ENCODE measurements around the gene BBS1.
"Not testable (repeated sequence)": the region's sequence is repeated elsewhere in the genome, so short reads cannot be mapped to it uniquely, and the experiment has no call there.

Gene BBS1

DNA sequence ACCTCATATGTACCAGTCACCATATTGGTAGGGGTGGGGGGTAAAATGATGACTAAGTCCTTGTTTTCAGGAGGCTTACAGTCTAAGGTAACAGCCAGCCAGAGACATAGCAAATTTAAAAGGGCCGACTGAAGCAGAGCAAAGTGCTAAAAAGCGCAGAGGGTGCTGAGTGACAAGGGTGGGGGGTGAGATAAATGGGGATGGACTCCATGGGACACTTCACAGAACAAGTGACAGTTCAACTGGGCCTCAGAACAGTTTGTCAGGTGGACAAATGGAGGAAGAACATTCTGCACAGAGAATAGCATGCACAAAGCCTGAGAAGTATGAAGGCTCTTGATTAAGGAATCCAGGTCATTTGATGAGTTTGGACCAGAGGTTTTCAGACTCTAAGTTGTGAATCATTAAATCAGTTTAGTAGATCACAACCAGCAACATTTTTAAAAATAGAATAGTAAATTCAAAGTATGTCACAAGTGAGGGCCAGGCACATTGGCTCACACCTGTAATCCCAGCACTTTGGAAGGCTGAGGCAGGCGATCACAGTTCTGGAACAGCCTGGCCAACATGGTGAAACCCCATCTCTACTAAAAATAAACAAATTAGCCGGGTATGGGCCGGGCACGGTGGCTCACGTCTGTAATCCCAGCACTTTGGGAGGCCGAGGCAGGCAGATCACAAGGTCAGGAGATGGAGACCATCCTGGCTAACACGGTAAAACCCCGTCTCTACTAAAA, 14.0 kb downstream of the BBS1 start:
- ATAC-seq (no peak), DNase-seq (no peak)

DNA sequence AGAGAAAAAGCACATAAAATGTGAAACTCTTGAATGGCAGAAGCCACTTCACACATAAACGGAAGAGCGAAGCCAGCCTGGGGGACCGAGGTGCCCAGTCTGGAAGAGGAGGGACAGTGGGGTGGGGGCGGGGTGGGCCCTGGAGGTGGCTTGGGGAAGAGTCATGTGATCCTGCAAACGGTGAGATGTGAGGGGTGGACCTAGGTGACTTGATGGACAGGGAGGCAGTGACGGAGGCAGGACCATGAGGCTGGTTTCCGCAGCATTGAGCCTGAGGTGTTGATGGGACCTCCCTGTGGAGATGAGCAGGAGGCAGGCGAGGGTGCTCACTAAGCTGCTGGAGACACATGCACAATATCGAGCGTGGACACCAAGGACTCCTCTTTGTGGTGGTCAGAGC, 18.6 kb downstream of the BBS1 start:
- DNase-seq (no peak), ATAC-seq (no peak)

DNA sequence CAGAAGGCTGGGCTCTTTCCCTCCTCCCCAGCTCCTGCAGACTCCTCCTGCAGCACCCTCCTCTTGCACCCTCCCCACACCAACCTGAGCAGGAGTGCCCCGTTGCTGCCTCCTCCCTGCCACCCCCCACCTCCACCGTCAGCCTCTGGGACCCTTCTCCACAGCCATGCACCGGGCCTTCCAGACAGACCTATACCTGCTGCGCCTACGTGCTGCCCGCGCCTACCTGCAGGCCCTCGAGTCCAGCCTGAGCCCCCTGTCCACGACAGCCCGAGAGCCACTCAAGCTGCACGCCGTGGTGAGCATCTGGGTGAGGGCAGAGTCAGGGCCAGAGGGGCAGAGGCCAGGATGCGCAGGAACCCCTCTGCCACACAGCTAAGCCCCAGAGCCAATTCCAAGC, 19.2 kb downstream of the BBS1 start:
- no peak for DNase-seq
- ATAC-seq: no peak

DNA sequence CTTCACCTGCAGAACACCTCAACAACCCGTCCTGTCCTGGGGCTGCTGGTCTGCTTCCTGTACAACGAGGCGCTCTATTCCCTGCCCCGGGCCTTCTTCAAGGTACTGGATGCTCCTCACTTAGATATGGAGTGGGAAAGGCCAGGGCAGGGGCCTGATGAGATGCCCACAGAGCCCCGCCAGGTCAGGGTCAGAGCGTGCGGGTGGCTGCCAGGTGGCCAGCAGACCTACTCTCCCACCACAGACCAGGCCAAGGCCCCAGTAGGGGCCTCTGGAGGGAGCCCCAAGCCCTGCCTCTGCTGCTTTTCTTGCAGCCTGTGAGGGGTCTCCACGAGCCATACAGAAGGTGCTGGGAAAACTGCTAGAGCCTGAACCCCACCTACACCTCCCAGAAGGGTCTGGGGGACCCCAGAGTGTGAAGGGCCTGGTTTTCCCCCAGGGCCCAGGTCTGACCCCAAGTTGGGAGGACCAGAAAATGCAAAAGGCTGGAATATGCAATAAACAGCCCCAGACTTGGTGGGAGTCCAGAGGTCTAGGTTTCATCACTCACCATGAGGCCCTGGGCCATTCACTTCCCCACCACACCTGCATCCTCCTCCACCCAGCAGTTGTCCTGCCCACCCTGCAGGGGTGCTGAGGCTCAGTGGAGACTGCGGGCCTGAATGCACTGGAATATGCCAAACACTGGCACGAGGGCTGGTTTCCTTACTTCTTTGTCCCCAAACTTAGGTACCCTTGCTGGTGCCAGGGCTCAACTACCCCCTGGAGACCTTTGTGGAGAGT, 20.7 kb downstream of the BBS1 start:
- ATAC-seq (no peak), DNase-seq (no peak)

DNA sequence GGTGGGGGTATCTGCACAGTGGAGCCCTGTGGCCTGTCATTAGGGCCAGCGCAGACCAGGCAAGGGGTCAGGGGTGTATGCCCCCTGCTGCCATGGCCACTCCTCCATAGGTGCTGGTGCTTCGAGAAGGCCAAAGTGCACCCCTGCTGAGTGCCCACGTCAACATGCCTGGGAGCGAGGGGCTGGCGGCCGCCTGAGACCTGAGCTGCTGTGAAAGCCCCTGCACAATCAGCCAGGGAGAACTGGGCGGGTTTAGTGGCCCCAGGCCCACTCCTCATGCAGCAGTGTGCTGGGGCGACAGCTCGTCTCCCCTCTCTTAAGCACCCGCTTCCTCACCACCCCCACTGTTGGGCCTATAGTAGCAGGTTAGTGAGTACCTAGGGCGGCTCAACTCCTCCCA, 21.4 kb downstream of the BBS1 start:
- DNase-seq (no peak), ATAC-seq (no peak)

DNA sequence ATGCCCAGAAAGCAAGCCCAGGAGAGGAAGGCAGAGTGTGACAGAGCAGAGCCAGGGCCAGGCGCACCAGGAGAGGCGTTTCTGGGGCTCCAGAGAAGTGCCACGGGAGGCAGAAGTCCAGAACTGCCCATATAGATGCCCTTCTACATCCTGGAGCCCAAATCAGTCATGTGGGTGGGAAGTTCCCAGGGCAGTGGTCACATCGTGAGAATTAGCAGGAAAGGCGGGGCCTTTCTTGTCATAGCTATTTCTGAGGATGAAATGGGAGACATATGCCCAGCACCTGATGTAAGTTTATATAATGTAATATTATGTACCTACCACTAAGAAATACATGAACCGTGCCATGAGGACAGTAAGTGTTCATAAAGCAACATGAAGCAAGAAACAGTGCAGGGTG, 22.3 kb downstream of the BBS1 start:
- no peak for ATAC-seq

DNA sequence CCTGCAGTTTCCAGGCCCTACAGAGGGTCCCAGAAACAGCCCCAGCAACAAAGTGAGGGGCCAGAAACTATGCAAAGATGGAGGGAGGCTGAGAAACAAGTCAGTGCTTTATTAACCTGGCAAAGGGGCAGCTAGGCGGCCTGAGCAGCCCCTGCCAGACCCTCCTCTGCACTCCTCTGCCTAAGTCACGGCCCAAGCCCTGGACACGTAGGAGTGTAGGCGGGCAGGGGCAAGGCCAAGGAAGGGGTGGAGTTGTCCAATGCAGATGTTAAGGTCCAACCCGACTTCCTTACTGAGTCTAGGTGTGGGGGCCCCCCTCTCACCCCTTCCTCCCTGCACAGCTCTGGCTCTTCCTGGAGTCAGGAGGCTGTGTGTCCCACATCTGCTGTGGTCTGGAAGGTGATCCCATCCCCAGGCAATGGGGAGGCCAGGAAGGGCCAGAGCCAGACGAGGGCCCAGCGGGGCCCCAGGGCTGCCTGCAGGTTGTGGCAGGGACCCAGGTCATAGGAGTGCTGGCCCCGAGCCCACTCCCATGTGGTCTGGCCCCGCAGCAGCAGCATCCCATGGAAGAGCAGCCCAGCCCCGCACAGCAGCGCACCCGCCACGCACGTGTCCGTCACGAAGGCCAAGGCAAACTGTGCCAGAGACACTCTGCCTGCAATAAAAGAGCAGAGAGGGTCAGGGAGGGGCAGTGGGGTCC, 28.9 kb downstream of the BBS1 start:
- DNase-seq: no peak
- no peak for ATAC-seq

More for the DNA sequence above, 22.3 kb downstream of the BBS1 start:
- no peak for DNase-seq

DNA sequence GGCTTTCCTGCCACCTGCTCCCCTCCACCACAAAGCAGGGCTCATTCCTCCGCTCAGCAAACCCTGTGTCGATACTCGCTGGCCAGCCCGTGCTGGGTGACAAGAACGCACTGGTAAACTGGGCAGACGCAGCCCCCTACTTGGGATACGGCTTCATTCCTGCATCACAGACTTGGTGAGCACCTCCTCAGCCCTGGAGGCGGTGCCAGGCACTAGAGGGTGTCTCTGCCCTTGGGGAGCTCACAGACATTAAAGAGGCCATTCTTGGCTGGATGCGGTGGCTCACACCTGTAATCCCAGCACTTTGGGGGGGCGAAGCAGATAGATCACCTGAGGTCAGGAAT, 29.4 kb downstream of the BBS1 start:
- DNase-seq (no peak), ATAC-seq (no peak)

DNA sequence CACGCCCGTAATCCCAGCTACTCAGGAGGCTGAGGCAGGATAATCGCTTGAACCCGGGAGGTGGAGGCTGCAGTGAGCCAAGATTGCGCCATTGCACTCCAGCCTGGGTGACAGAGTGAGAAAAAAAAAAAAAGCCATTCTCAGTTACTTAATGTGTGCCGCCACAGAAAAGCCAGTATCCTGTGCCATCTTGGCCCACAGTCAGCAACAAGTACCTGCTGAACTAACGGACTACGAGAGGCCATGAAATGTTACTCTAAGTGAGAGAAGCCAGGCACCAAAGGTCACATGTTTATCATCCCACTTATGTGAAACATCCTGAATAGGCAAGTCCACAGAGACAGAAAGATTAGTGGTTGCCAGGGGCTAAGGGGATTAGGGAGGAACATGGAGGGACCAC, 30.2 kb downstream of the BBS1 start:
- ATAC-seq: not testable (repeated sequence)

DNA sequence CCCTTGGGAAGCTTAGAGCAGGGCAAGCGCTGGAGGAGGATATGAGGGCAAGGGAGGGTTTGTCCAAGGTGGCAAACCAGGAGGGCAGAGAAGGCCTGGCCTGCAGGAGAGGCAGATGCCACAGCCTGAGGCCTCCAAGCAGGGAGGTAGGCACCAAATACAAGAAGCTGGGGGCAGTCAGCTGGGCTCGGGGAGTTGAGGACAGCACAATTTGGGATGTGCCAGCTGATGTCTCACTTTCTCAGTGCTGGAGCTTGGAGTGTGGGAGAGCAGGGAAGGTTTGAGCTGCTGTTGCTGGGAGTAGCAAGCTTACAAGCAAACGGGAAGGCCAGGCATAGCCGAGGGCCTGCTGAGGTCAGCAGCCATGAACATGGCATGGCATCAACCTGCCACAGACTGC, 31.5 kb downstream of the BBS1 start:
- ATAC-seq: no peak
- DNase-seq: no peak

More for the DNA sequence above, 30.2 kb downstream of the BBS1 start:
- DNase-seq: not testable (repeated sequence)

DNA sequence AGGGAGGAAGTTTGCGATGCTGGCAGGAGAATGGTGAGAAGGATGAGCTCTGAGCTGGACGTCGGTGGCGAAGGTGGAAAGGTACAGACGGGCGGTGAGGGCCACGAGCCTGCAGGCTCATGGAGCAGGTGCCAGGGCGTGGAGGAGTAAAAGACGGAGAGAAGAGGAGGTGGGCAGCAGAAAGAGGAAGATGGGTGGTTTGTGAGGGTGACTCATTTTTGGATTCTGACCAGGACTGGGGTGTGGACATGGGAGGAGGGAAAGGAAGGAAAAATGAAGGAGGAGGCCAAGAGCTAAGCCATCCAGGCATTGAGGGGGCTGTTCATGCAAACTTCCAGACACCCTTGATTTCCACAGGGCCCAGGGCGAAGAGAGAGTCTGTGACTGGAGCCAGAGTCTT, 31.9 kb downstream of the BBS1 start:
- no peak for ATAC-seq
- DNase-seq: no peak

DNA sequence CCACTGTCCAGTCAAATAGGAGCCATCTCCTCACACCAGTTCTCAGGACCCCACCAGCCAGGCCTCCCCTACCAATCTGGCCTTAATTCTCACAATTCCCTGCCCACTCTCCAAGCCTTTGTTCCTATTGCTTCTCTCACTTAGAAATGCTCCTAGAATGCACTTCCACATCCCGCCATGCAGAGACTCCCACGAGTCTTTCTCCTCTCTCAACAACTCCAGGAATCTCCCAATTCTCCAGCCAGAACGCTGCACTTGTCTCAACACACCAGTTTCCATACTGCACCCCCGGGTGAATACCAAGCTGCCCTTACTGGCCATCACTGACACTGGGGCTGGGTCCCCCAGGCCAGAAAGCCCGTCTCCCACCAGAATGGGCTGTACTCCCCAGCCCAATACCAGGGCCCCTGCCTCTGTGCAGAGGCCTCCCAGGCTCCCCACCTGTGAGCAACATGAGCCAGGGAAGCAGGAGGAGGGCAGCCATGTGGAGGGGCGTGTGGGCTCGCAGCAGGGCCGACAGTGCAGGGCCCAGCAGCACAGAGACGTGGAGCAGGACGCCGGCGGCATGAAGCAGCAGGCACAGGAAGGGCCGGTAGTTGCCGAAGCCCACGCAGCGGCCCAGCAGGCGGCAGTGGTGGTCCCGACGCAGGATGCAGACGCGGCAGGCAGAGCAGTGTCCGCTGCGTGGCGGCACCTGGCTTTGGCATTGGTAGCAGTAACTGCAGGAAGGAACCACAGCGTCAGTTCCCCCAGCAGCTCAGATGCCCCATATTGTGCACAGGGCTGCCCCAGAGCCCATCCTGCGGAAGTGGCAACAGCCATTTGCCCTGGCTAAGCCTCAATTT, 33.0 kb downstream of the BBS1 start:
- ATAC-seq (peak; percentile 41), DNase-seq (peak; percentile 73)

DNA sequence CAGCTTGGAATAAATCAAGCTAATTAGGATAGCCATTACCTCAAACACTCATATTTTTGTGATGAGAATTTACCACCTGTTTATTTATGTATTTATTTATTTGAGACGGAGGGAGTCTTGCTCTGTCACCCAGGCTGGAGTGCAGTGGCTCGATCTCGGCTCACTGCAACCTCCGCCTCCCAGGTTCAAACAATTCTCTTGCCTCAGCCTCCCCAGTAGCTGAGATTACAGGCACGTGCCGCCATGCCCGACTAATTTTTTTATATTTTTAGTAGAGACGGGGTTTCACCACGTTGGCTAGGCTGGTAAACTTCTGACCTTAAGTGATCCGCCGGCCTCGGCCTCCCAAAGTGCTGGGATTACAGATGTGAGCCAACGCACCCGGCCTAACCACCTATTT, 34.5 kb downstream of the BBS1 start:
- DNase-seq, ATAC-seq: not testable (repeated sequence)

DNA sequence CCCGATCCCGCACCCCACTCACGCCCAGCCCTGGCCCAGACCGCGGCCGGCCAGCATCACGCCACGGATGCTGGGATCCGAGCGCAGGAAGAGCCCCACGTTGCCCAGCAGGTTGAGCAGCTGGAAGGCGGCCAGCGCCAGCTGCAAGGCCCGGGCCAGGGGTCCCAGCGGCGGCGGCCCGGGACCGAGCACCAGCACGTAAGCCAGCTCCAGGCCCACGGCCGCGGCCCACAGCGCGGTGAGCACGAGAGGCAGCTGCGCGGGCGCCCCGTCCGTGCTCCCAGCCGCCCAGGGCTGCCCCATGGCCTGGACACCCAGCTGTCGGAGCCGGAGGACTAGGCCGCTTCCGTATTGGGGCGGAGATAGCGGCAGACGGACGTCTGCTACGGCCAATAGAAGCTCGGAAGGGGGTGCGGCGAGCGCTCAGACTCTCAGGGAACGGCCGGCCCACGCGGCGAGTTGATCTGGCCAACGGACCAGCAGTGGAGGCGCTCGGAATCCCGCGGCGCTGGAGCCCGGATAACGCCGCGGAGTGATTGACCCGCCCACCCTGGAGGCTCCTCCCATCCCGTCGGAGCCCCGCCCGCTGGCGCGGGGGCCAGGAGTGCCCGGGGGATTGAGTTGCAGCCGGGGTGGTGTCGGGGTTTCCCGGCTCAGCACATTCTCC, 35.4 kb downstream of the BBS1 start, which contains the start of gene ZDHHC24:
ZDHHC24 (minus strand) TSS at position 348 of the 667 bp plus-strand sequence; CDS start at position 303, 45 bp downstream.
- DNase-seq (peak; percentile 94), ATAC-seq (peak; percentile 92)

DNA sequence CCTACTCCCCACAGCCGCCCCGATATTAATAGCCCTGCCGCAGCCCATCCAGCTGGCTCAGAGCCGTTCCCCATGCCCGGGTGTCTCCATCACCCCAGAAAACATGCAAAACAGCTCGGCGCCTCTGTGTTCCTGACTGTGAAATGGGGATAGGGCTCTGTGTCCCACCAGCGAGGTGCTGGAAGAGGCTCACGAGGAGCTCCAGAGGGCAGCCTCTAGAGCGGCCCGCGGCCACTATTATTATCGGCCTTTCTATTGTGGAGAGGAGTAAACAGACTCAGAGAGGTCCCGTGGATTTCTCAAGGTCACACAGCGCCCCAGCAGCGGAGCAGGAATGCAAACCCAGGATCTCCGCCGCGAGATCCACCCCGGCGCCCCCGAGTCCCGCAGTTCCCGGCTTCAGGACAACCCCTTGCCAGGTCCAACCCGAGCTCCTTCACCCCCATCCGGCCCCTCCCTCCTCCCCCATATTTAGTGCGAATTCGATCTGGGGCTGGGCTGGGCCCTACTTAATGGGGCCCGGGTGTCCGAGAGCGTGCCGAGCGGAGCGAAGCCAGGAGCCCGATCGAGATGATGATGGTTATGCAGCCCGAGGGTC, 36.0 kb downstream of the BBS1 start, which contains the start of gene ACTN3:
ACTN3 (plus strand) TSS at position 536 of the 598 bp plus-strand sequence; CDS start at position 571, 35 bp downstream.
- DNase-seq (peak; percentile 27), ATAC-seq (no peak)

DNA sequence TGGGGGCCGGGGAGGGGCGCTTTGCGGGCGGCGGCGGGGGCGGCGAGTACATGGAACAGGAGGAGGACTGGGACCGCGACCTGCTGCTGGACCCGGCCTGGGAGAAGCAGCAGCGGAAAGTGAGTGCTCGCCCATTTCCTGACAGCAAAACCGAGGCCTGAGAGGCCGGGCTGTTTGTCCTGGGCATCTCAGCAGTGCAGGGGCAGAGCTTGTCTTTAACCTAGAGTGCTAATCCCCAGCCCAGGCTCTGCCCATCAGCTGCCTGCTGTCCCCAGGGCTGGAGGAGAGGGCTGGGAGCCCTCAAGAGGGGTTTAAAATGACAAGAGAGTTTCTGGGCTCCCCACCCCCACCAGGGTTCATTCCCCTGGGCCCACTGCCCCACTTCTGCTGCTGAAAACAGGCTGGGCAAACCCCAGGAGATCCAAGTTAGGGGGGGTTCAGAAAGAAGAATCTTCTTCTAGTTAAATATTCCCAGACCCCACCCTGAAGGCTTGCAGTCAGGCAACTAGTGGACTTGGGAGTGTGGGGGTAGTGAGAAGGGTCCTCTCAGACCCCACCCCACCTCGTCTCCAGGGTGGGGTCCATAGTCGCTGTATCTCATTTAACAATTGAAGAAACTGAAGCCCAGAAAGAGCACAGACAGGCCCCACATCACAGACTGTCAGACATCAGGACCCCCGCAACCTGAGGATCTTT, 36.7 kb downstream of the BBS1 start:
- DNase-seq: no peak
- no peak for ATAC-seq

DNA sequence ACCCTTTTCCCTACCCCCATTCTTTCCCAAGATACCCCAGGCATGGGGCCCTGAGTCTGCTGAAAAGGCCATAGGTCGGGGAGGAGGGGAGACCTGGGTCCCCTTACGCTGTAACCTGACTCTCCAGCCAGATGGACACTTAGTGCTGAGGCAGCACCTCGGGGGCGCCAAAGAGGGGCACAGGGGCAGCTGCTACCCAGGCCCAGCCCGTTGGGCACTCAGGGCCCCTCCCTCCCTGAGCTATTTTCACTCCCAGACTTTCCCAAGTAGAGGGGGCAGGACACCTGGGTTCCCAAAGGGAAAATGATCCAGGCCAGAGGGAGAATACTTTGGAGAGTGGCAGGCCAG, 37.2 kb downstream of the BBS1 start:
- DNase-seq: no peak
- no peak for ATAC-seq

DNA sequence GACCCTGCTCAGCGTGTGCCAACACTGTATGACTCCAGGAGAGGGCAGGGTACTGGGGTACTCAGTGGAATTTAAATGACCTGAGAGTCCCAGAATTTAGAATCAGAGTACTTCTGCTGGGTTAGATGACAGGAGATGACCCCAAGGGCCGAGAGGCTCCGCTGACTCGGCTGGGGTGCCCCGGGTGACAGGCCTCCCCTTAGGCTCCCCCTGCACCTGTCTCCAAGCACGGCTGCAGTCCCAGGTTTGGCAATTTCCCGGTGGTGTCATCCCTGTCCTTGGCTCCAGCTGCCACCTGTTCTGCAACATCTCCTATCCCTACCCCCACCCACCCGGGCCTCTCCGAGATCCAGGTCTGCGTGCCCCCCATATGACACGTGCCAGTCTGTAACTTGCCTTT, 37.6 kb downstream of the BBS1 start:
- no peak for ATAC-seq
- no peak for DNase-seq

DNA sequence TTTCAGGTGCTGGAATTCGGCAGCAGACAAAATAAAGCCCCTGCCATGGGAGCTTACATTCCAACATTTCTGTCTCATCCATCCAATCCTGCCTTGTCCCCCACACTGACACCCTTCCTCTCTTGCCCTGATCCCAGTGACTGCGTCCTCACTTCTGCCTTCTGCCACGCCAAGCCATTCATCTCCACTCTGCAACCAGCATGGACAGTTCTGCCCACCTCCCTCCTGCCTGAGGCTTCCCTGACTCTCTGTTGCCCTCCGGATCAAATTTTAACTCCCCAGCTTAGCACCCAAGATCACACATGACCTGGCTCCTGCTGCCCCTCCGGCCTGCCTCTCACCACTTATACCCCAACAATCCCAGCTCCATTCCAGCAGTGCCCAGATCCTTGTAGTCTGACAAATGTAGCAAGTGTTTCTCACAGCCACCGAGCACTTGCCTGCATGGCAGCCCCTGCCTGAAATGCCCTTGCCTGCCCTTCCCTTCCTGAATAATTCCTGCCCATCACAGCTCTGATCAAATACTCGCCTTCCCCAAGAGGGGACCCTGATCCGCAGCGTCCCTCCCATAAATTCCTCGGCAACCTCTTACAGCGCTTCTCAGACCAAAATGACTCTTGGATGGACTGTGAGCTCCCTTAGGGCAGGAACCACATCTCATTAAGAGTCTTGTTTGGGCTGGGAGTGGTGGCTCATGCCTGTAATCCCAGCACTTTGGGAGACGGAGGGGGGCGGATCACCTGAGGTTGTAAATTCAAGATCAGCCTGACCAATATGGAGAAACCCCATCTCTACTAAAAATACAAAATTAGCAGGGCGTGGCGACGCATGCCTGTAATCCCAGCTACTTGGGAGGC, 38.6 kb downstream of the BBS1 start:
- DNase-seq: no peak
- ATAC-seq: no peak

Measured in stimulated activated naive CD8-positive, alpha-beta T cell treated with anti-CD3 and anti-CD28 coated beads, Interleukin-15, Interleukin-2, amounts not matched to agents 100 U/mL and 50 U/mL, for 24 hours (primary cell).